Limb (tissue), 2 donors: ENCODE data around the gene PLD1.

ENCODE experiments used
- DNase-seq, 2 donors: peaks; one replicate each; pipeline ENCODE4 v3.0.0-alpha.2; 2016; ENCODE audit errors: extremely low spot score in 2 of 2

The PLD1 gene

DNA sequence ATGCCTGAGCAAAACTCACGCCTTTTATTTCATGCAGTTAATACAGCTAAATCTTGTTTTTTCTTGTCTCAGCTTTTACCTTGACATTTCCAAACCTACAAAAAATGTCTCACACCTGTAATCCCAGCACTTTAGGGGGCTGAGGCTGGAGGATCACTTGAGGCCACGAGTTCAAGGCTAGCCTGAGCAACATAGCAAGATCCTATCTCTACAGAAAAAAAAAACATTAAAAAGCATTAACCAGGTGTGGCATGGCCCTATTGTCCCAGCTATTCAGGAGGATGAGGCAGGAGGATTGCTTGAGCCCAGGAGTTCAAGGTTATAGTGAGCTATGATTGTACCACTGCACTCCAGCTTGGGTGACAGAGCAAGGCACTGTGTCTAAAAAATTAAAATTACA lies 29.0 kb upstream of the PLD1 start:
- DNase-seq, result no peak

DNA sequence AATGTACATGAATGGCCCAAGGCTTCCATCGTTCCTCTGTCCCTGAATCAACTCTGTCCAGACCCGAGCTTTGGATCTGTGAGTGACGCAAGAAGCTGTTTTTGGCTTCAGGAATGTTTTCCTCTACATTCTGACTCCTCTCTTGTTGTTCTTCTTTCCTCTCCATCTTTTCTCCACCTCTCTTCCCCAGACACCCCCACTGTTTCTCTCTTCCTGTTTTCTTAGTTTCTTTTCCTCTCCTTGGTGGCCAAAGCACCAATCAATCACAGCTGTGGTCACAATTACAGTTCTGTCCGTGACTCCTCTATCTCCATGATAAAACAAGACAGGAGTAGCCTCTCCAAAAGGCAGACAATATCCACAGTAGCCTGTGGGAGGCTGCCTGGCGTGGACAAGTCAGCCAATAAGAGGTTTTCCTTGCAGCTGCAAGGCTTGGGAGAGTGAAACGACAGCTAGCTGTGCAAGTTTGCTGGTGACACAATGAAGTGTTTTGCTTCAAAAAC lies 28.0 kb upstream of the PLD1 start:
- DNase-seq, result no peak

DNA sequence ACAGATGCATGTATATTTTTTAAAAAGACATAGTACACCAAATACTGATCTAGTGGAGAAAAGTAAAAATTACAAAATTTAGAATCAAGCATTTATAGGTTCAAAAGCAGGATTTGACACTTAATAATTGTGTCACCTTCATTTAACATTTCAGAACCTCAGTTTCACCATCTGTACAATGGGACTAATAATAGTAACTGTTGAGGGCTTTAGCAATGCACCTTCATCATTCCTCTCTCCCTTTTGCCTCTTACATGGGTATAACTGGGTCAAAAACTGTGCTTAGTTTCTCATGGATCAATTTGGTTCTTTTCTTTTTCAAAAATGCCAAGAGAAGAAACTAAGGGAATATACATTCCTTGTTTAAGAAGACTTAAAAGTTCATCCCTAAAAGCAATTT lies 27.4 kb upstream of the PLD1 start:
- no peak for DNase-seq

- DNase-seq, result no peak
These were observed 26.6 kb upstream of the PLD1 start for GRCh38 chr3:171836855-171837254.

DNA sequence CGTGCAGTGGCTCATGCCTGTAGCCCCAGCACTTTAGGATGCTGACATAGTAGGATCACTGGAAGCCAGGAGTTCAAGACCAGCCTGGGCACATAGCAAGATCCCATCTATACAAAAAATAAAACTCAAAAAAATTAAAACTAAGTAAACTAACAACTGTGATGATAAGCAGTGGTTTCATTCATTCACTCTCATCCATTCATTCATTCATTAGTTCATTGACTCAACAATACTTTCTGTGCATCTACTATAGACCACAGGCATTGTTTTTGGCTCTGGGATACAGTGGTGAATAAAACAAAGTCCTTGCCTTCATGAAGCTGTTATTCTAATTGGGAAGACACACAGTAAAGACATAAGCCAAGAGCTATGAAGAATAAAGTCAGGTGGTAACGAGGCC lies 25.3 kb upstream of the PLD1 start:
- DNase-seq, result no peak

- no peak for DNase-seq
These were observed 24.8 kb upstream of the PLD1 start for GRCh38 chr3:171835116-171835515.

GRCh38 chr3:171834461-171834801 lies 24.1 kb upstream of the PLD1 start:
- no peak for DNase-seq

- DNase-seq, result no peak
These were observed 23.6 kb upstream of the PLD1 start for GRCh38 chr3:171833789-171834460.

DNA sequence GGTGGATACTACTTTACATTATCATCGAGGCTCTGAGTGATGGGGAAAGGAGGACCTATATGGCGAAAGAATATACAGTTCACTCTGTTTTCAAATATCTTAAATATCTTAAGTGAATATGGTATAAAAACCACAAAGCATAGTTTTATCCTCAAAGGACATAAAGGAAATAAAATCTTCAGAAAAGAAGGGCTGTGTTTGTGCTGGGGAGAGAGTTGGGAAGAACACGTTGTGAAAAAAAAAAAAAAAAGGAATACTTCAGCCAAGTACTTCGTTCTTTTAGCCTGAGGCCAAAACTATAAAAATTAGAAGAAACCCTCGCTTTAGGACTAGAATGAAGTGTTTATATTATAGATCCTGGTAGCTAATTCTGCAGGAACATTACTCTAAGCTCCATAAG lies 22.7 kb upstream of the PLD1 start:
- no peak for DNase-seq

DNA sequence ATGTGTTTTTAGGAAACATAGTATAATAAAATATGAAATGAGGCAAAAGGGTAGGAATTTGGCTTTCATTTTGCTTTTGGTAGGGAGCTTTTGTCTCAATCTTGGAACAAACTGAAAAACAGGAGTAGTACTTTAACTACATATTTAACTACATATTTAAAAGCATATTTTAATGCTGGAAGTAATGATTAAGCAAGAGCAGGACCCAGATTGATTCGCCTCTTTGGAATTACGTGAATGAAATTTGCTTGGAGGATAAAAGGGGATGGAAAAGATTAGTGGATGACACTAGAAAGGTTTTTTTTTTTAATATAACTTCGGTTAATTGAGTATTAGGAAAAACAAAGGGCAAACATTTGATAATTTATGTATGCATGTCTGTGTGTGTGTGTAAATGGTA lies 21.7 kb upstream of the PLD1 start:
- no peak for DNase-seq

- no peak for DNase-seq
These were observed 20.2 kb upstream of the PLD1 start for GRCh38 chr3:171830518-171830875.

DNA sequence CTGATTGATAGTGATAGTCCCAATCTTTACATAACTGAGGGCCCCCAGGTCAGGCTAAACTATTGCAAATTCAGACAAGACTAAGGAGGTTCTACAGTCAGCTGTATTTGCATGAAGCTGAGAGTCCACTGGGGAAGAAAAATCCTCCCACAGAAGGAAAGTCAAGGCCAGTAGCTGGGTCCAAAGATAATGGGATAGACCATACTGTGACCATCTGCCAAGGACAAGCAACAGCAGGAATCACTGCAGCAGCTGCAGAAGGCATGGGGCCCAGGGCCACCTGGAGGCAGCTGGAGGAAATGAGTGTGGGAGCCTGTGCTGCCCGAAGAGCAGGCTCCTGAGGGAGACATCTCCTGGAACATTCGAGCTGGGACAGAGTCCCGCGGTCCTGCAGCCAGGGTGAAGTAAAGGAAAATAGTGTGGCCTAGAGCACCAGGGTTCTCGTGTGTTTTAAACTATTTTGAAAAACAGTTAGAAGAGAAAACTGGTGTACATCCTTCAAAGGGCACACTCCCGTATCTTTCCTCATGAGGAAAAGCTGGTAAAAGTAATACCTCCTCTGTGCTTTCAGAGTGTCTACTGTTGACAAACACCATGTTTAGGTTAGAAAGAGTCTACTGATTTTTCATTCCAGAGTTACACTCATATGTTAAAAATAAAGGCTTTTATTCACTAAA lies 19.7 kb upstream of the PLD1 start:
- DNase-seq, result peak; percentile 68 to 75

- DNase-seq, result no peak
These were observed 18.9 kb upstream of the PLD1 start for GRCh38 chr3:171828902-171829770.

GRCh38 chr3:171827836-171828458 lies 17.7 kb upstream of the PLD1 start:
- DNase-seq, result no peak

DNA sequence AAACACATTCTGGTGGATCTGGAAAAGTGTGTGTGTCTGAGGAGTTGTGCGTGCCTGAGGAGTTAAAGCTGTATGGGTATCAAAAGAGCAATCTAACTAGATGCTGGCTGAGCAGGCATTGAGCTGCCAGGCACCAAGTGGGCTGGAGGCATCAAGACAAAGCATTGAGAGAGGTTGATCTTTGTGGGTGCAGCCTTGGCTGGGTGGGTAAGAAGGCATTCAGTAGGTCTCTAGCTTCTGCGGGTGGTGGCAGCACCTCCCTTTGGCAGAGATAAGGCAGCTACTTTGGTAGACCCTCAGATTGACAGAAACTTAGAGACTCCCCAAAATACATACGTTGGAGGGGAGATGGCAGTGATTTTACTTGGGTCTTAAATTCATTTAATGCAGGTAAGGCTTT lies 17.1 kb upstream of the PLD1 start:
- no peak for DNase-seq

DNA sequence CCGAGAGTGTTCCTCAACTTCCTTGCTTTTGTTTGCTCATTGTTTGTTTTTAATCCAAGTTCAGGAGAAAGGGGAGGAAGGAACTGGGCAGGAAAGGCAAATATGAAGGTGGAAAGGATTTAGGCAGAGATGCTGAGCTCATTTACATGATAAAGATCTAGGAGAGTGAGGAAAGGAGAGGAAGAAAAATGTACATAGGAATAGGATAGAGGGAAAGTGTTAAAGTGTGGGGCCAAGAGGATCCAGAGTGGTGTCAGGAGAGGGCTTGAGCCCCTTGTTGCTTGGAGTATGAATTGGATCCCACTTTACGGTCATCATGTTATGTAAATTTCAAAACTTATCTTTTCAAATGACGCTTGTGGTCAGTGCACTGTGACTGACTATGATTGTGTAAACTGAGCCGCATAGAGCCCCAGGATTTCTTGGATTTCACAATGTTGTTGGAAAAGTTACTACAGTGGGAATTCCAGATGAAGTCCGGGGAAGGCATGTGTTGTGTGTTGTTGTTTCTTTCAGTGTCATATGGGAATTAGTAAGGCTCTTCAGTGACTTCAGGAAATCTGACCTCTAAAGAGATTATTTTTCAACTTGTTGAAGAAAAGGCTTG lies 15.0 kb upstream of the PLD1 start:
- no peak for DNase-seq

DNA sequence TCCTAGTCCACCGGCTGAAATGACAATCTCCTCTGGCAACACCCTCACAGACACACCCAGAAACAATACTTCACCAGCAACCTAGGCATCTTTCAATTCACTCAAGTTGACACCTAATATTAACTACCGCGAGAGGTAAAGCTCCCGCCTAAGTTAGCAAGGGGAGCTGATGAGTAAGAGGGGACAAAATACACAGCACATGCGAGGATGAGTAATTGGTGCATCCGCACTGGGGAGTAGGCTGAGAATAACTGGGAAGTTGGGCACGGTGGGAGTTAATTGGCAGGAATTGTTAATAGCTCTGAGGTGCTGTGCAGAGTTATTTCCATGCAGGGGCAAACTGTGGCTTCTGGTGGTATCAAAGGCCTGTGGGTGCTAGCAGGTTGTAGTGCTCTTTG lies 14.5 kb upstream of the PLD1 start:
- DNase-seq, result no peak

GRCh38 chr3:171824116-171824515 lies 13.8 kb upstream of the PLD1 start:
- no peak for DNase-seq

DNA sequence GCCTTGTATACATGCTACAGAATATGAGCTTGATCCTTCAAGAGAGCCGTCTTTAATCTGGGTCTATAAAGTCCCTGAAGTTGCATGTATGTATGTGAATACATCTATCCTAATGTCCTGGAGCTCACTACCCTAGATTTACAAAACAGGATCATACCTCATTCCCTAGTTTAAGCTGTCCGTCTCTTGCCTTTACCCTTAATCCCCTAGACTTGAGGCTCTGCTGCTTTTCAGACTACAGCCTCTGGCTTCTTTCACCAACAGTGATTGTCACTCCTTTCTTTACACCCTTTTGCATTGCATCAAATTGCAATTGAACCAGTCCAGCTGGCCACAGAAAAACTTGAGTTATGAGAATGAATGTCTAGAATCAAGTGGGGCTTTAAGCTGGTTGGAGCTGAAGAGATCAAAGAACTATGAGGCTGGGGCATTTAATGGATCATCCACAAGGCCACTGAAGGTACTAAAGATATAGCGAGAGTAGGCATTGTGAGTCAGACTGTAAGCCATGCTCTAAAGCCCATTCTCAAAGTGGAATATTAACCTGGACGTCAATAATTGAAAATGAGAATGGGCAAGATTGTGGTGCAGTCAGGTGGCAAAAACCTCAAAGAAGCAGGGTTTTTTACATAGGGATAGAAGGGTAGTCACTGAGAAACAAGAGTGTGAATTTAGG lies 12.3 kb upstream of the PLD1 start:
- no peak for DNase-seq

GRCh38 chr3:171821778-171822358 lies 11.6 kb upstream of the PLD1 start:
- no peak for DNase-seq

DNA sequence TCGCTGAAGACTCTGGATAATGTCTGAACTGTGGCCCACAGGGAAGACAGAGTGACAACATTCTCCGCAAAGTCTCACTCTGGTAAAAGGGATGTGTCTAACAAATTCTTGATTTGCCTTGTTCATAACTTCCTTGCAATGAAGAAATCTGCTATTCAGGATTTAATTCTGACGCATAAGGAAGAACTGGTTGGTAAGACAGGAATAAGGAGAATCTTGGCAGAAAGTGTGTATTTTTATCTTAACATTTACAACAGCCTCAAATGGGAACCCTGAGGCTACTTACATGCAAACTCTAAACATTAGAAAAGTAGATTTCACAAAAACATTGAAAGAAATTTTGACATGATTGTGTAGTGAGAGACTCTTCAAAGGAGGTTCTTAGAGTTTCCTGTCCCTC lies 10.8 kb upstream of the PLD1 start:
- DNase-seq, result no peak
